Keratinocyte (primary cell): ENCODE results near the gene INSIG1.

Source experiments
- EZH2 ChIP-seq: IDR thresholded peaks from one replicate; pipeline ENCODE4 v1.6.1; 2012; ENCODE audit warnings: inconsistent platforms, mild to moderate bottlenecking, low read length, moderate library complexity
- TF ChIP-seq, protein P1 (sequence below), 3 experiments: IDR thresholded peaks in 1 of 3; conservative IDR thresholded peaks in 1 of 3; optimal IDR thresholded peaks in 1 of 3; 2 replicates in 2 of 3; 3 replicates in 1 of 3; pipeline versions ENCODE3 to v1.5.1; 2011; ENCODE audit warnings: low read length in 3 of 3, mild to moderate bottlenecking in 3 of 3, moderate library complexity in 2 of 3, control low read depth in 1 of 3, inconsistent platforms in 1 of 3; ENCODE audit not compliant: insufficient read depth in 2 of 3; ENCODE audit errors: extremely low read depth in 1 of 3

DNA sequence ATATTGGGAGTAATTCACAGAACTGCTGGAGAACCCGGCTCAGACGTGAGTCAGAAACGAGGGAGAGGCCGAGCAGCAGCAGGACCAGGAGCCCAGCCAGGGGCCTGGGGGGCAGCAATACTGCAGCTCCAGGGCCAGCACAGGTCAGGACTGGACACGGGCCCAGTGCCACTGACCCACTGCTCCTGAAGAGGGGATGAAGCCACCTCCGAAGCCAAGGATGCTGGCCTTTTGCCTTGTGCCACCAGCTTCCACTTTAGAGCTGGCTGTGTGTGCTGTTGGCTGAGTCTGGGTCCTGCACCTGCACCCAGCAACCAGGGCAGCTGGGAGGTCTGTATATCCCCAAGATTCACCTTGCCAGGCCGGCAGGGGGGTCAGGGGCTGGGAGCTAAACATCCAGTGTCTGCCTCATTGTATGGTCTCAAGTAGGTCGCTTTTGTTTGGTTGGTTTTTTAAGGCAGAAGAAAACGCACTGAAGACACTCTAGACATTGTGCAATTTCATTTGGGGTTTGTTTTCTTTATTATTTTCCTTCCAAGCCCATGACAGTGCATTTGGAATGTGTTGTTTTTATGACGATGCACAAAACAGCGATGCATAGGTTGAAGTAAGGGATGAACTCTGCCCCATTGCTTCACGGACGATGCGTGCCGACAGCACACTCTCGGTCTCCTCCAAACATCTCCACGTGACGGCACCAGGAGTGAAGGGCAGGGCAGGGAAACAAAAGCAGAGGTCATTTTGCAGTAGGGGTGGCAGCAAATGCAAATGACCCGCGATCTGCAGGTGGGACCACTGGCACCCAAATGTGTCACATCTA is 27.7 kb upstream of the INSIG1 start:
- TF ChIP-seq, protein P1, sequence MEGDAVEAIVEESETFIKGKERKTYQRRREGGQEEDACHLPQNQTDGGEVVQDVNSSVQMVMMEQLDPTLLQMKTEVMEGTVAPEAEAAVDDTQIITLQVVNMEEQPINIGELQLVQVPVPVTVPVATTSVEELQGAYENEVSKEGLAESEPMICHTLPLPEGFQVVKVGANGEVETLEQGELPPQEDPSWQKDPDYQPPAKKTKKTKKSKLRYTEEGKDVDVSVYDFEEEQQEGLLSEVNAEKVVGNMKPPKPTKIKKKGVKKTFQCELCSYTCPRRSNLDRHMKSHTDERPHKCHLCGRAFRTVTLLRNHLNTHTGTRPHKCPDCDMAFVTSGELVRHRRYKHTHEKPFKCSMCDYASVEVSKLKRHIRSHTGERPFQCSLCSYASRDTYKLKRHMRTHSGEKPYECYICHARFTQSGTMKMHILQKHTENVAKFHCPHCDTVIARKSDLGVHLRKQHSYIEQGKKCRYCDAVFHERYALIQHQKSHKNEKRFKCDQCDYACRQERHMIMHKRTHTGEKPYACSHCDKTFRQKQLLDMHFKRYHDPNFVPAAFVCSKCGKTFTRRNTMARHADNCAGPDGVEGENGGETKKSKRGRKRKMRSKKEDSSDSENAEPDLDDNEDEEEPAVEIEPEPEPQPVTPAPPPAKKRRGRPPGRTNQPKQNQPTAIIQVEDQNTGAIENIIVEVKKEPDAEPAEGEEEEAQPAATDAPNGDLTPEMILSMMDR (optimal IDR thresholded peaks at IDR 0.05 in 1 of 3, IDR thresholded peaks at IDR 0.05 in 1 of 3, conservative IDR thresholded peaks at IDR 0.05 in 1 of 3; ENCODE audit: extremely low read depth in 1 of 3, insufficient read depth in 2 of 3, low read length in 3 of 3): no peak
- TF ChIP-seq EZH2: no peak
